HepG2 (cell line): ENCODE measurements around the gene TCEANC2.

Source experiments
- BRCA1 ChIP-seq: sonication (generic); formaldehyde crosslinking; IDR thresholded peaks from 2 replicates; pipeline ENCODE4 v1.4.0; 2020; ENCODE audit warnings: missing genetic modification reagents
- CTCF ChIP-seq: sonication (generic); formaldehyde crosslinking; IDR thresholded peaks from 2 replicates; pipeline ENCODE4 v1.5.0; 2020; ENCODE audit warnings: mild to moderate bottlenecking, missing genetic modification reagents, moderate library complexity
- JUND ChIP-seq: sonication (generic); formaldehyde crosslinking; IDR thresholded peaks from 2 replicates; pipeline ENCODE4 v1.8.0; 2022; ENCODE audit warnings: mild to moderate bottlenecking, missing genetic modification reagents
- MAFG ChIP-seq: sonication (generic); formaldehyde crosslinking; IDR thresholded peaks from 2 replicates; pipeline ENCODE4 v1.5.1; 2020; ENCODE audit warnings: mild to moderate bottlenecking, missing genetic modification reagents
- POLR2A ChIP-seq, 2 experiments: IDR thresholded peaks; 2 replicates each; pipeline ENCODE4 v1.6.1; 2011; ENCODE audit warnings: low read depth in 2 of 2, low read length in 2 of 2, mild to moderate bottlenecking in 1 of 2, moderate library complexity in 1 of 2; ENCODE audit not compliant: insufficient read depth in 1 of 2
- RFX5 ChIP-seq: IDR thresholded peaks from 2 replicates; pipeline ENCODE4 v1.6.1; 2011; ENCODE audit warnings: low read depth, low read length, improper control_type of control experiment
- ZNF281 ChIP-seq: sonication (generic); formaldehyde crosslinking; IDR thresholded peaks from 2 replicates; pipeline ENCODE4 v1.4.0; 2020; ENCODE audit warnings: missing genetic modification reagents, borderline replicate concordance
- ZNF510 ChIP-seq: sonication (generic); formaldehyde crosslinking; IDR thresholded peaks from 2 replicates; pipeline ENCODE4 v1.4.0; 2020; ENCODE audit warnings: low read depth, mild to moderate bottlenecking, missing genetic modification reagents
- ZNF678 ChIP-seq: sonication (generic); formaldehyde crosslinking; IDR thresholded peaks from 2 replicates; pipeline ENCODE4 v1.4.0; 2020; ENCODE audit warnings: mild to moderate bottlenecking, missing genetic modification reagents
- TF ChIP-seq, protein P1 (sequence below): IDR thresholded peaks from 2 replicates; pipeline ENCODE4 v1.6.1; 2016
- TF ChIP-seq, protein P2 (sequence below): sonication (generic); formaldehyde crosslinking; IDR thresholded peaks from 2 replicates; pipeline ENCODE4 v1.4.0; 2020; ENCODE audit warnings: missing genetic modification reagents
- TF ChIP-seq, protein P3 (sequence below): sonication (generic); formaldehyde crosslinking; IDR thresholded peaks from 2 replicates; pipeline ENCODE4 v1.8.0; 2022; ENCODE audit warnings: mild to moderate bottlenecking, missing genetic modification reagents, borderline replicate concordance
- TF ChIP-seq, protein P4 (sequence below): sonication (generic); formaldehyde crosslinking; IDR thresholded peaks from 2 replicates; pipeline ENCODE4 v1.4.0; 2020; ENCODE audit warnings: missing genetic modification reagents

GRCh38 chr1:54091666-54092065 lies 38.3 kb downstream of the TCEANC2 start:
- TF ChIP-seq MAFG (CRISPR knock-in tag) (no peak), CTCF (no peak), RFX5 (no peak), BRCA1 (no peak), ZNF678 (CRISPR knock-in tag) (no peak), ZNF510 (CRISPR knock-in tag) (no peak), POLR2A (IDR thresholded peaks at IDR 0.05; ENCODE audit: insufficient read depth in 1 of 2, low read depth in 2 of 2, low read length in 2 of 2) (no peak), ZNF281 (CRISPR knock-in tag) (no peak), JUND (CRISPR knock-in tag) (no peak)
- TF ChIP-seq, protein P1, sequence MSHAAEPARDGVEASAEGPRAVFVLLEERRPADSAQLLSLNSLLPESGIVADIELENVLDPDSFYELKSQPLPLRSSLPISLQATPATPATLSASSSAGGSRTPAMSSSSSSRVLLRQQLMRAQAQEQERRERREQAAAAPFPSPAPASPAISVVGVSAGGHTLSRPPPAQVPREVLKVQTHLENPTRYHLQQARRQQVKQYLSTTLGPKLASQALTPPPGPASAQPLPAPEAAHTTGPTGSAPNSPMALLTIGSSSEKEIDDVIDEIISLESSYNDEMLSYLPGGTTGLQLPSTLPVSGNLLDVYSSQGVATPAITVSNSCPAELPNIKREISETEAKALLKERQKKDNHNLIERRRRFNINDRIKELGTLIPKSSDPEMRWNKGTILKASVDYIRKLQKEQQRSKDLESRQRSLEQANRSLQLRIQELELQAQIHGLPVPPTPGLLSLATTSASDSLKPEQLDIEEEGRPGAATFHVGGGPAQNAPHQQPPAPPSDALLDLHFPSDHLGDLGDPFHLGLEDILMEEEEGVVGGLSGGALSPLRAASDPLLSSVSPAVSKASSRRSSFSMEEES (CRISPR knock-in tag) = no peak
- TF ChIP-seq, protein P2, sequence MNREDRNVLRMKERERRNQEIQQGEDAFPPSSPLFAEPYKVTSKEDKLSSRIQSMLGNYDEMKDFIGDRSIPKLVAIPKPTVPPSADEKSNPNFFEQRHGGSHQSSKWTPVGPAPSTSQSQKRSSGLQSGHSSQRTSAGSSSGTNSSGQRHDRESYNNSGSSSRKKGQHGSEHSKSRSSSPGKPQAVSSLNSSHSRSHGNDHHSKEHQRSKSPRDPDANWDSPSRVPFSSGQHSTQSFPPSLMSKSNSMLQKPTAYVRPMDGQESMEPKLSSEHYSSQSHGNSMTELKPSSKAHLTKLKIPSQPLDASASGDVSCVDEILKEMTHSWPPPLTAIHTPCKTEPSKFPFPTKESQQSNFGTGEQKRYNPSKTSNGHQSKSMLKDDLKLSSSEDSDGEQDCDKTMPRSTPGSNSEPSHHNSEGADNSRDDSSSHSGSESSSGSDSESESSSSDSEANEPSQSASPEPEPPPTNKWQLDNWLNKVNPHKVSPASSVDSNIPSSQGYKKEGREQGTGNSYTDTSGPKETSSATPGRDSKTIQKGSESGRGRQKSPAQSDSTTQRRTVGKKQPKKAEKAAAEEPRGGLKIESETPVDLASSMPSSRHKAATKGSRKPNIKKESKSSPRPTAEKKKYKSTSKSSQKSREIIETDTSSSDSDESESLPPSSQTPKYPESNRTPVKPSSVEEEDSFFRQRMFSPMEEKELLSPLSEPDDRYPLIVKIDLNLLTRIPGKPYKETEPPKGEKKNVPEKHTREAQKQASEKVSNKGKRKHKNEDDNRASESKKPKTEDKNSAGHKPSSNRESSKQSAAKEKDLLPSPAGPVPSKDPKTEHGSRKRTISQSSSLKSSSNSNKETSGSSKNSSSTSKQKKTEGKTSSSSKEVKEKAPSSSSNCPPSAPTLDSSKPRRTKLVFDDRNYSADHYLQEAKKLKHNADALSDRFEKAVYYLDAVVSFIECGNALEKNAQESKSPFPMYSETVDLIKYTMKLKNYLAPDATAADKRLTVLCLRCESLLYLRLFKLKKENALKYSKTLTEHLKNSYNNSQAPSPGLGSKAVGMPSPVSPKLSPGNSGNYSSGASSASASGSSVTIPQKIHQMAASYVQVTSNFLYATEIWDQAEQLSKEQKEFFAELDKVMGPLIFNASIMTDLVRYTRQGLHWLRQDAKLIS = no peak
- TF ChIP-seq, protein P3, sequence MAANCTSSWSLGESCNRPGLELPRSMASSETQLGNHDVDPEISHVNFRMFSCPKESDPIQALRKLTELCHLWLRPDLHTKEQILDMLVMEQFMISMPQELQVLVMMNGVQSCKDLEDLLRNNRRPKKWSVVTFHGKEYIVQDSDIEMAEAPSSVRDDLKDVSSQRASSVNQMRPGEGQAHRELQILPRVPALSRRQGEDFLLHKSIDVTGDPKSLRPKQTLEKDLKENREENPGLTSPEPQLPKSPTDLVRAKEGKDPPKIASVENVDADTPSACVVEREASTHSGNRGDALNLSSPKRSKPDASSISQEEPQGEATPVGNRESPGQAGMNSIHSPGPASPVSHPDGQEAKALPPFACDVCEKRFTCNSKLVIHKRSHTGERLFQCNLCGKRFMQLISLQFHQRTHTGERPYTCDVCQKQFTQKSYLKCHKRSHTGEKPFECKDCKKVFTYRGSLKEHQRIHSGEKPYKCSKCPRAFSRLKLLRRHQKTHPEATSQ (CRISPR knock-in tag) = no peak
- TF ChIP-seq, protein P4, sequence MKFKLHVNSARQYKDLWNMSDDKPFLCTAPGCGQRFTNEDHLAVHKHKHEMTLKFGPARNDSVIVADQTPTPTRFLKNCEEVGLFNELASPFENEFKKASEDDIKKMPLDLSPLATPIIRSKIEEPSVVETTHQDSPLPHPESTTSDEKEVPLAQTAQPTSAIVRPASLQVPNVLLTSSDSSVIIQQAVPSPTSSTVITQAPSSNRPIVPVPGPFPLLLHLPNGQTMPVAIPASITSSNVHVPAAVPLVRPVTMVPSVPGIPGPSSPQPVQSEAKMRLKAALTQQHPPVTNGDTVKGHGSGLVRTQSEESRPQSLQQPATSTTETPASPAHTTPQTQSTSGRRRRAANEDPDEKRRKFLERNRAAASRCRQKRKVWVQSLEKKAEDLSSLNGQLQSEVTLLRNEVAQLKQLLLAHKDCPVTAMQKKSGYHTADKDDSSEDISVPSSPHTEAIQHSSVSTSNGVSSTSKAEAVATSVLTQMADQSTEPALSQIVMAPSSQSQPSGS = no peak
